Measurements from ENCODE around the gene JAM3.

Gene JAM3

GRCh38 chr11:134038897-134039470 is 29.9 kb upstream of the JAM3 start:
- no peak for DNase-seq (ENCODE audit: low spot score)

- no peak for DNase-seq (ENCODE audit: low spot score)
Observed at GRCh38 chr11:134039726-134040385, 29.0 kb upstream of the JAM3 start.

- DNase-seq (ENCODE audit: low spot score): peak; percentile 68
Observed at GRCh38 chr11:134040386-134041302, 28.2 kb upstream of the JAM3 start.

GRCh38 chr11:134041349-134041748 is 27.5 kb upstream of the JAM3 start:
- no peak for DNase-seq (ENCODE audit: low spot score)

- no peak for DNase-seq (ENCODE audit: low spot score)
Observed at GRCh38 chr11:134041791-134042696, 26.8 kb upstream of the JAM3 start.

- no peak for DNase-seq (ENCODE audit: low spot score)
Observed at GRCh38 chr11:134043821-134044420, 25.0 kb upstream of the JAM3 start.

- DNase-seq (ENCODE audit: low spot score): no peak
Observed at GRCh38 chr11:134044514-134045284, 24.2 kb upstream of the JAM3 start.

- DNase-seq (ENCODE audit: low spot score): no peak
Observed at GRCh38 chr11:134045799-134046635, 22.9 kb upstream of the JAM3 start.

- DNase-seq (ENCODE audit: low spot score): no peak
Observed at GRCh38 chr11:134046681-134047449, 22.0 kb upstream of the JAM3 start.

GRCh38 chr11:134047586-134047999 is 21.3 kb upstream of the JAM3 start:
- DNase-seq (ENCODE audit: low spot score): no peak

GRCh38 chr11:134048028-134048427 is 20.8 kb upstream of the JAM3 start:
- no peak for DNase-seq (ENCODE audit: low spot score)

GRCh38 chr11:134049303-134049702 is 19.6 kb upstream of the JAM3 start:
- DNase-seq (ENCODE audit: low spot score): no peak

GRCh38 chr11:134050541-134051383 is 18.1 kb upstream of the JAM3 start:
- peak; percentile 85 for DNase-seq (ENCODE audit: low spot score)

- DNase-seq (ENCODE audit: low spot score): no peak
Observed at GRCh38 chr11:134052395-134052987, 16.4 kb upstream of the JAM3 start.

- no peak for DNase-seq (ENCODE audit: low spot score)
Observed at GRCh38 chr11:134052988-134053945, 15.6 kb upstream of the JAM3 start.

- DNase-seq (ENCODE audit: low spot score): no peak
Observed at GRCh38 chr11:134055029-134055428, 13.8 kb upstream of the JAM3 start.
